HG03060 (cell line): ENCODE data around the gene BDP1.
"Not testable (repeated sequence)": the region's sequence is repeated elsewhere in the genome, so short reads cannot be mapped to it uniquely, and the experiment has no call there.

Source experiments
- ATAC-seq: cut with Tn5 transposase; IDR thresholded peaks from one replicate; pipeline ENCODE4 v1.9.1; 2021; ENCODE audit warnings: low read depth, moderate number of reproducible peaks; ENCODE audit not compliant: unreplicated experiment

Gene BDP1, protein sequence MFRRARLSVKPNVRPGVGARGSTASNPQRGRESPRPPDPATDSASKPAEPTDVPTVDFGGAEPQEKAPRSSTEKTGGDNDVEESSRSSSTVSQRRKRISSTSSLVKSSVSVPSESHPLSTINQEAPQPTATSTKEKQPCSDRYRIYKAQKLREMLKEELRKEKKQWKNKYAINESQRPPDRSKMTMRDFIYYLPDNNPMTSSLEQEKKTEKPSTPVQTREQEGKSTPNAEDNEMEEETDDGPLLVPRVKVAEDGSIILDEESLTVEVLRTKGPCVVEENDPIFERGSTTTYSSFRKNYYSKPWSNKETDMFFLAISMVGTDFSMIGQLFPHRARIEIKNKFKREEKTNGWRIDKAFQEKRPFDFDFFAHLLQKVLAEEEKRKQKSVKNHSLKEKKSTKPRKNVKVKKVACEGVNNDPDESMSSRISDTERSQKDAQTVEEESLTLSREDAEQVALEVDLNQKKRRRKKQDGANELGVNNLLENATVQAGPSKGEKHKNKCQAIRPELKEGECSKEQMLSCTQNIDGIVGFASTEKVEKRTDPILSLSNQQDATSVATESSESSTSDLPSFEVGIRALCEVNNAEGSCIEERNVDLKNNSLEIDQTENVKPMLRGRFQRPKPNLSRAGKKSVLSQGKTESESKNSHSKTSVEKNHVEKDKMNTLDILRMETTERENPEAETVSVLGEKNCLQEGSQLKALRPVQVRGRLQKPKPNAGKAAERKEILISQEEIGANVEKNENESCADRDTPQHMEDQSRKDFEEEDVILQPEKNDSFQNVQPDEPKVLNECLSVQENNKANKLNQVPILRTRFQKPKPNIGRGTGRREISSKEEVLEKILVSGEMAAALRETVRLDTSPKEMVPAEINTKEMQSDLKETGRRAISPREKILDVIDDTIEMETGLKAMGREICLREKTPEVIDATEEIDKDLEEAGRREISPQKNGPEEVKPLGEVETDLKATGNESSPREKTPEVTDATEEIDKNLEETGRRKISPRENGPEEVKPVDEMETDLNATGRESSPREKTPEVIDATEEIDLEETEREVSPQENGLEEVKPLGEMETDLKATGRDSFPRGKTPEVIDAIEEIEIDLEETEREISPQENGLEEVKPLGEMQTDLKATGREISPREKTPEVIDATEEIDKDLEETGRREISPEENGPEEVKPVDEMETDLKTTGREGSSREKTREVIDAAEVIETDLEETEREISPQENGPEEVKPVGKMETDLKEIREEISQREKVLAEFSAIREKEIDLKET (N-terminal part only)

DNA sequence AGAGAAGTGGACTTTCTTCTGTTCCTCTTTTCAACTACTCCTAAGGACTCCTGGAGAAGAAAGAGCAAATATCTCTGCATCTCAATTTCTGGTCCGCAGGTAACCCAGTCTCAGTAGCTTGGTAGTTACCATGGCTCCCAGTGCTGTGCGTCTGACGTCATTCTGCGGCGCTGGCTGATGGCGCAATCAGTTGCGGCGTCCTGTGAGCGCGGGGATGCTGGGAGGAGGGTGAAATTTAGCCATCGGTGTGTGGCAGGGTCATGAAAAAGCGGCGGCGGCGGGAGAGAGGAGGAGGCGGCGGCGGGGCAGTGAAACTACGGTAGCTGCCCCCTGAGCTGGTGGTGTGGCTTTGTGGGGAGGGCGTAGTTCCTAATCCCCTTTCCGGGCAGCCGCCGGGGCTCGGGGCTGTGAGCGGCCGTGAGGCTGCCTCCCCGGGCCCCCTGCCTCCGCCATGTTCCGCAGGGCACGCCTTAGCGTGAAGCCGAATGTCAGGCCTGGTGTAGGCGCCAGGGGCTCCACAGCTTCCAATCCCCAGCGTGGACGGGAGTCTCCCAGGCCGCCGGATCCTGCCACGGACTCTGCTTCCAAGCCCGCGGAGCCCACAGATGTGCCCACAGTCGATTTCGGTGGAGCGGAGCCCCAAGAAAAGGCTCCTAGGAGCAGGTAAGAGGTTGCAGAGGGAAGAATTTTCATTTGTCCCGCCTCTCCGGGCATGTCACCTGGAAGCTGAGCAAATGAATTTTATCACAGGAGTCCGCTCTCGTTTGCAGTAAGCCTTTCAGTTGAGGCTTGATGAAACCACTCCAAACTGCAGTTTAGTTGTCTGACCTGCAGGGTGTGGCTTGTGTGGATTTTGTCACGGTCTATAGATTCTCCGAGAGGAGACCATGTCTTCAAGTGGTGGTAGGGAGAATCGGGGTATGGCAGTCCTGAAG, at the start of gene BDP1:
Gene BDP1, plus strand, starts transcription at position 225 of the 935 bp plus-strand sequence. Its CDS starts 227 bp downstream, at position 452.
- peak; percentile 89 for ATAC-seq

DNA sequence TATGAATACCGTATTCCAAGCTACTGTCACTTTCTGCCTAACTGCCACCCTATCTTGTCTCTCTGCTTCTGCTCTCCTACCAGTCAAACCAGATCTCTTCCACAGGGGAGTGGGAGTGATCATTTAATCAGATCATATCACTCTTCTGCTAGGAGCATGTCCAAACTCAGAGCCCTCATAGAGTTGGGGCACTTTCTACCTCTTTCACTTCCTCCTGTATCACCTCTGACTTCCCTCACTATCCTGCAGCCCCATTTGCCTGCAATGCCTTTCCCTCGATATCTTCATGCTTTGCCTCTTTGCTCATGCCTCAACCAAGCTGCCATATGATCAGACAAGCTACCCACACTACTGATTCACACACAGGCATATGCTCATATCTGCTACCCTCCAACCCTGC, 45.4 kb upstream of the BDP1 start:
- ATAC-seq: not testable (repeated sequence)

DNA sequence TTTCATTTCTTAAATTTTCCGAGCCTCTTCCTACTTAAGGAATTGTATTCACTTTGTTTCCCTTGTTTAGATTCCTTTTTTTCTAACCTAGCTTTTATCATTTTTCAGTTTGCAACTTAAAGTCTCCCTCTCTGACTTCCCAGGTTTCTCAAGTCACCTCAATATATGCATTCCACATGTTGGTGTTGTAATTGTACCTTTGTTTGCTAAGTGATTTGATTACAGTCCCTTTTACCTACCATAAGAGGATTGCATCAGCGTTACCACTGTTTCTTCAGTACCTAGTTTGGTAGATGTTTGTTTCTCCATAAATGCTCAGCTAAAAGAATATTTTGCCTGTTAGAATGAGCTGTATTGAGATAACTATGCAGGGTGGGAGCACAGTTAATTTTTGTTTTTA, 39.8 kb upstream of the BDP1 start:
- not testable (repeated sequence) for ATAC-seq

DNA sequence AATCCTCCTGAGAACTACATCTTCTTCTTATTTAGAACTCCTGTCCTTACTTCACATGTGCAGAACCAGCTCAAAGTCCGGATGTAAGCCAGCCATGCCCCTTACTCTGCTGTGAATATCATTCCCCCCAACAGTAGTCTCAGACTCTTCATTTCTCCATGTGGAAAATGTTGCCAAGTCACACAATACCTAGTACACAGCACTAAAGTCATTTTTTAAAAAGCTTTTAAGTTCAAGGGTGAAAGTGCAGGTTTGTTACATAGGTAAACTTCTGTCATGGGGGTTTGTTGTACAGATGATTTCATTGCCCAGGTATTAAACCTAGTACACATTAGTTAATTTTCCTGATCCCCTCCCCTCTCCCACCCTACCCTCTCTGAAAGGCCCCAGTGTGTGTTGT, 37.4 kb upstream of the BDP1 start:
- ATAC-seq: not testable (repeated sequence)

DNA sequence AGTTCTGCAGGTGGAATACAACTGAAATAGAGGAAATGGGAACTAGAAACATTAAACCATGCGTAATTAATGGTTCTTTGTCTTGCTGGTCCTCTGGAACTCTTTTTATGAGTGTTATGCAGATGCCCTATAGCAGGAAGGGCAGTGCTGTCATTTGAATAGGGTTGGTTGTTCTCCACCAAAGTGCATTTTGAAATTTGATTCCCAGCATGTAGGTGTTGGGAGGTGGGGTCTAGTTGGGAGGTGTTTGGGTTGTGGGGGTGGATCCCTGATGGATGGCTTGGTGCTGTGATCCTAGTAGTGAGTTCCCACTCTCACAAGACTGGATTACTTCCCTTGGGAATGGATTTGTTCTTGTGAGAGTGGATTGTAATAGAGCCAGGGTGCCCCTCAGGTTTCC, 34.2 kb upstream of the BDP1 start:
- not testable (repeated sequence) for ATAC-seq

DNA sequence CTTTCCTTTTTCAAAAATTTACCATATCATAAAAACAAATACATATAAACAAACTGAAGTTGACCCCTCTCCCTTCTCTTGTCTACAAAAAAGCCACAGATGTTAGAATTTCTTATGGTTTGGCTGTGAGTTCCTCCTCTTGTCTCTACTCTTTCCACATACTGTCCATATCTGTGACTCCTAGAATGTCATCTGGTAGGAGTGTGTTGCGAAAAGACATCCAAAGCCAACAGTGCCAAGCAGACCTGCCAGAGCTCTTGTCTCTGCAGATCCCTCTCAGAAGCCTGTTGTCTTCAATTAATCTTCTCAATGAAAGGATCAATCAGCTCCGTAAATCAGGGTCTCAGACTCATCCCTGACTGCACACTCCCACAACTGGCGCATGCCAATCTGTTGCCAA, 31.6 kb upstream of the BDP1 start:
- ATAC-seq: not testable (repeated sequence)

DNA sequence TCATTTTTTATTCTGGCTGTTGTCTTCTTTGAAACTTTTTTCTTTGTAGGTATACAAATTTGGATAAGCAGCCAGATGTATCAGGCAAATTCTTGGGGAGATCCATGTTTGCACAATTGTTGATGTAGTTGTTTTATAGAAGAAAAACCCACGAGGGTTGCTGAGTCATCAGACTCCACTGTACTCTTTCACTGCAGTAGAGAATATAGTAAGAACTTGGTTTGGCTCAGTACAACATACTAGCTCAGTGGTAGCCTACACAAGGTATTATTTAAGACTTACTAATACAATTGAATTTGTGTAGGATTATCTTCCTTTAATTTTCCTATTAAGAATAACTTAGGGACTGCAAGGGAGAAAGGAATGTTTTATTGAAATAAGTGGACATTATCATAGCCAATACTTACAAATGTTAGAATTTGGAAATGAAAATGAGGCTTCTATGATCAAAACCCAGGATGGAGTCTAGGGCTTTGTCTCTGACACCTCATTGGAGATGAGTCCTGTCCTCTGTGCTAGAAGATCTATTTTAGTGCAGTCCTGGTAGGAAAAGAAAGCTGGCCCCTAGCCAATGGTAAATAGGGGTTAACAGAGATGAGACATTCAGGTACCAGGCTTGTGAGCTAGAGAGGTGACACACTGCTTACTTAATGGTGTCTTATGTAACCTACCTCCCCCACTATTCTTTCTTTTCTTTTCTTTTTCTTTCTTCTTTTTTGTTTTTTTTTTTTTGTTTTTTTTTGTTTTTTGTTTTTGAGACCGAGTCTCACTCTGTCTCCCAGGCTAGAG, 28.6 kb upstream of the BDP1 start:
- ATAC-seq: not testable (repeated sequence)

DNA sequence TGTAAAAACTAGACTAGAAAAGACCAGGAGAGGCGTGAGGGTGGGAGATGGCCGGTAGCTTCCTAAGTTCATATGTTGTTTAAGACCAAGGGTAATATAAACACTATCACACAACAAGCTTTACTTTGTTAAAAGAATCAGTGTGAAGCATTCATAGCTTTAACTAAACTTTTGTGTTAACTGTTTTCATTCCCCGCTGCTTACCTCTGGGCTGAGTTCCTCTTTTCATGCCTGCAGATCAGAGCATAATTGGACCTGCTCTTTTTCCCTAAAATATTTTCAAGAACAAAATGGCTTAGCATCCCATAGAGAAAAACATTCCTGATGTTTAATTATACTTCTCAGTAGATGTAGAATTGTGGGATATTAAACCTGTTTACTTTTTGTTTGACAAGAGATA, 23.0 kb upstream of the BDP1 start:
- ATAC-seq: not testable (repeated sequence)

DNA sequence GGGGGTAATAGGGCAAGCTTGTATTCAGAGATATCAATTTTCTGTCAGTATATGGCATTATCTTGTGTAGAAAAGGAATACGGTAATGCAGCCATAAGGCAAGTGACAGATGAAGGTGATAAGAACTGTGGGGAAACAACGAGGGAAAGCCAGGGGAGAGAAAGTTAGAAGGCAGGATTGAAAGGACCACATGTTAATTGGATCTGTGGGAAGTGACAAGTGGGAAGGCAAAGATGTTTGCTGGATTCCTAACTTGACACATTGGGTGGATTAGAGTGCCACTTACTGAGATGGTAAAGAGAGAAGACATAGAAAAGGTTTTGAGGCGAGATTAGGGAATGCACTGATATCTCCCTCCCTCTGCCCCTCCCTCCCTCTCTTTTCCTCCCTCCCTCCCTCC, 20.6 kb upstream of the BDP1 start:
- ATAC-seq: not testable (repeated sequence)

DNA sequence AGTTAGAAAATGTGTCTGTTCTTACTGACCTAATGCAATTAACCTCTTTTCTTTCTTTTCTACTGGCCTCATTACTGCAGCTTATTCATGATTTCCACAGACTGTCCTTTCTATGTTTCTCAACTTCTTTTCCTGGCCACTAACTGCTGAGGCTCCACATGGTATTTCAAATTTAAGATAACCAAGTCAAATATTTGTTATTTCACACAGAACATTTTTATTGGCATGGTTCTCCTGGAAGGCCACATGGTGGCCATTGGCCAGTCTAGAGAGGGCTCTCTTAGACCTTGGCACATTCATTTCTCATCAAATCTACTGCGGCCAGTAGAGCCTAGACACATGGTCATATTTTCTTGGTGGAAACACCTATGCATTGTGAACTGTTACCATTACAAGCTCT, 13.9 kb upstream of the BDP1 start:
- not testable (repeated sequence) for ATAC-seq

DNA sequence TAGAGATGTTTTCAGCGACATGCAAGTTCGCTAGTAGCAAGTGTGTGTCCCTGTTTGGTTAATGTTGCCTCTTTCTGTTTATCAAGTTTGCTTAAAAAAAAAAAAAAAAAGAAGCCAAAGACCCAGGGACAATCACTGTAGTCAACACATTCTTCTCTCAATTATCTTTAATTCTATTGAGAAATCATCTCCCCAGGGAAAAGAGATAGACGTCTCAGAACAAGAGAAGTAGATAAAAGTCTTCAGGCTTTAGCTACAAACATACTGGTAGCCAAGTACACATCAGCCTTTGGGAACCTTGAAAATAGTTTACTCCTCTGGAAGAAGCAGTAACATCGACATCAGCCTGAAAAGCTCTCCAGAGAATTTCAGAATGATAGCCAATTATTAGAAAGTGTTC, 11.6 kb upstream of the BDP1 start:
- ATAC-seq: not testable (repeated sequence)

DNA sequence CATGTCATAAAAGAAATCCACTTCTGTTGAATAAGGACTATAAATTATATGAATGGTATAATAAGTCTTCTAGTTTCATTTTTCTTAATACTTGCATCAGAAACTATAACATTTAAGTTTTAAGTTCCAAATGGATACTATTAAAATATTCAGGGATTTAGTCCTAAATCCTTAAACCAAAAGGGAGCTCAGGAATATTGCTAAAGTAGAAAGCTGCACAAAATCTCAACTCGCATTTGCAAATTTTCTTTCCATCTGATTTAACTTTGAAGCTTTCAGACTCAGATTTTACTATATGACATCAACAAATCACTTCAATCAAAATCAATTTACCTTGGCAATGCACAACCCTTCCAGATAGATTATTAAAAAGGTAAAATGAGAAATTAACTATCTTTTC, 10.4 kb upstream of the BDP1 start:
- not testable (repeated sequence) for ATAC-seq

DNA sequence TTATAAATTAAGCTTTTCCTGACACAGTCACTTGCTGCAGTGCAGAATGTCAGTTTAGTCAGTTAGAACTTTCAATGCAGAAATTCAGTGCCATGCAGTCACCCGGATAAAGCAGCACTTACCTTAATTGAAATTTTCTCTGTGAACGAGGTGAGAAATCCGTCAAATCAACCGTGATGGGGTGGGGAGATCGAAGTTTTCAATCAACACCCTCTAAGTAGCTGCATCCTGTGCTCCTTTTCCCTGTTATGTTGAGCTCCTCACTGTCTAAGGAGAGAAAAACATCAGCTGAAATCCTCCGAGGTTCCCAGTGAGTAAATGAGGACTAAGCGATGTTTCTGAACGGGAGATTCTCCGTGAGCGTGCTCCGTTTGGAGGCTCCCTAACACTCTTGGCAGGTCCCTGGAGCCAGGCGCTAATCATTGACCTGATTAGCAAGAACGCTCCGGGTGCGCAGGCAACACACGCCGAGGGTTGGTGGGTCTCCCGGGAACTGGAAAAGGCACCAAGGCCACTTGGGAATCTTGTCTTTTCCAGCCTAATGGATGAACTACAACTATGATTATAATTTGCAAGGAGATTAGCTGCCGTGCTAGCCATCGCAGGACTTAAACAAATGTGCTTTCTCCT, 9.8 kb upstream of the BDP1 start:
- ATAC-seq: not testable (repeated sequence)

DNA sequence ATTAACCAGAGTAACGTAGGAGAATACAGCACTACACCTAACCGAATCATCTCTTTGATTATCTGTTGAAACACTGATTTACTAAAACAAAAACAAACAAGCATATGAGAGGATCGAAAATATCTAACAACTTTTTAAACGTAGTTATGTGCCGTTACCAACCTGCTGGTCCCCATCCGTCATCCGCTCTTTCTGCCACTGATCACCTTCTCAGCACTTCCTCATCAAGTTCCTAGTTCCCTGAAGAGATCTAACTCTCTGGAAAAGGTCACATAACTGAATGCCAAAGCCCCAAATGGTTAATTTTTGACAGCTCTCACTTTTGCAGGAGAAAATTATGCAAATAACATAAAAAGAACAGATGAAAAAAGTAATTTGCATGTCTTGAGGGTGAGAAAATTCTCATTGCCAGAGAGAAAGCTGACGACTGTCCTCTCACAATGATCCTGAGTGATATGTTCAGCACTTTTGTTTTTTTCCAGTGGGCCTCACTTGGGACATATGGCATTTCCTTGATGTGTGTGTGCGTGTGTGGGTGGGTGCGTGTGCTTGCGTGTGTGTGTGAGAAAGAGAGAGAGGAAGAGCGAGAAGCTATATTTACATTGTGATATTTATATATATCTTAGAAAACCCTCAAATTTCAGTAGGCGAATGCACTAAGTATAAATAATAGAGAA, 8.8 kb upstream of the BDP1 start:
- ATAC-seq: not testable (repeated sequence)

DNA sequence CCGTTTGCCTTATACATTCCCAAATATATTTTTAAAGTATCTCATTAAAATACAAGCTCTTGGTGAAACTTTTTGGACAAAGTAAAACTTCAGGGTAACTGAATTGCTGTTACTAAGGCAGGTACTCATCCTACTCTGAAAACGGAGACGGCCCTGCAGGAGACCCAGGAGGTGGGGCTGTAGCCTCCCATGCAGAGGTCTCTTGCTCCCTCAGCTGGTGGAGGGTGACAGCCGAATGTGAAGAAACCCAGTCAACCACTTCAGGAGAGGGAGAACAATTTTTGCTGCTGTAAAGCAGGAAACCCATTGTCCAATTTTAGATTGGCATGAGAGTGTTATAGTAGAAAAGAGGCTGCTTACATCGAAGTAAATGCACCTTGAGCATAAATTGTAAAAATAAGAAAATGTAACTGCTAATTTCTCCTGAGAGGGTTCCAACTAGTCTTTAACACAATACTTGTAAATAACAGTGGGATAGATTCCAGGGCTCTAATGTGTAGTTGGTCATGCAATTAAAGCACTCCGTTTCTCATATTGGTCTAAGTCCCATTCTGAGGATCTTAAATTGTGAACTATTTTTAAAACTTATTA, 8.1 kb upstream of the BDP1 start:
- ATAC-seq: not testable (repeated sequence)

DNA sequence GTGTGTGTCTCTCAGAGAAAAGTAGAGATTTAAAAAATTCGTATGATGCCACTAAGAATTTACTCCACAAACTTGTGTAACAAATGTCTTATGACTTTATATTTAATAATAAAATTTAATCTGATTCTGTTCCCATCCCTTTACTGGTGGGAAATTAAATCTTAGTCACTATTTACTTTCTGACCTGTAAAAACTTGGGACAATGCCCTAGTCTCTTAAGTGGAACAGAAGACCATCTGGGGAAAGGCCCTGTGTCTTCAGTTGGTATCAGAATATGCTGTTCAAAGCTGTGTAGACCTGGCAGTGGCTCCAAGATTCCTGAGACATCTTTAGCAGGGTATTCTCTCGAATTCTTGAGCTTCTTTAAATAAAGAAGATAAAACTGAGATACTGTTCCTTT, 2.6 kb upstream of the BDP1 start:
- no peak for ATAC-seq

DNA sequence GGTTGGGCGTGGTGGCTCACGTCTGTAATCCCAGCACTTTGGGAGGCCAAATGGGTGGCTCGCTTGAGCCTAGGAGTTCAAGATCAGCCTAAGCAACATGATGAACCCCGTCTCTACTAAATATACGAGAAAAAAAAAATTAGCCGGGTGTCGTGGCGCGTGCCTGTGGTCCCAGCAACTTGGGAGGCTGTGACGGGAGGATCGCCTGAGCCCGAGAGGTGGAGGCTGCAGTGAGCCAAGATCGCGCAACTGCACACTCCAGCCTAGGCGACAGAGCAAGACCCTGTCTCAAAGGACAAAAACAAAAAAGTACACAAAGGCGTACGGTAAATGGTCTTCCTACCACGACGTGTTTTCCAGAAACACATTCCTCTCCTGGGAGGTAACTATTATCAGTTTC, 538 bp upstream of the BDP1 start:
- no peak for ATAC-seq
